Mucosa of descending colon (tissue), 3 donors: Measurements from ENCODE around the gene OR2V2. TPM values are rescaled to one million over a fixed set of nuclear protein-coding genes. Genes with fewer than 3 reads are reported as not detected.

Experiments
- ATAC-seq: fragments of 200-7000 bp; cut with Tn5 transposase; one replicate; pipeline ENCODE4 v1.9.1; 2020; ENCODE audit warnings: mild to moderate bottlenecking, moderate library complexity
- DNase-seq, 3 donors: peaks; one replicate each; pipeline ENCODE4 v3.0.0-alpha.2; 2020
- H3K36me3 ChIP-seq: fragments of 200-600 bp; one replicate; pipeline ENCODE4 v1.8.0; 2021; ENCODE audit warnings: low read depth, mild to moderate bottlenecking
- H3K4me1 ChIP-seq: fragments of 200-600 bp; one replicate; pipeline ENCODE4 v1.8.0; 2021; ENCODE audit warnings: low read depth, mild to moderate bottlenecking
- H3K4me3 ChIP-seq: fragments of 200-600 bp; one replicate; pipeline ENCODE4 v1.8.0; 2021; ENCODE audit warnings: mild to moderate bottlenecking
- H3K9me3 ChIP-seq: fragments of 200-600 bp; one replicate; pipeline ENCODE4 v1.8.0; 2021; ENCODE audit warnings: mild to moderate bottlenecking
- intact Hi-C, 2 donors: fragments of 100-400 bp; cut with DNase I in 1 of 2; cut with micrococcal nuclease in 1 of 2; formaldehyde crosslinking; loops; one replicate each; pipeline versions ENCODE4 v1.11.0 to v1.11.1; 2022; cut with DNase I, micrococcal nuclease
- total RNA-seq, 3 donors: library from RNA; stranded (reverse); fragmentation: NEBNext Ultra II Directional in 2 of 3; extraction: Animal tissue kit (Norgen Biotek cat#: 25700) in 2 of 3; gene quantifications; one replicate each; pipeline versions ENCODE4 v1.2.1 to v1.2.4, GENCODE V29; 2021 to 2023
- TF ChIP-seq, protein P1 (sequence below): fragments of 200-600 bp; IDR thresholded peaks from one replicate; pipeline ENCODE4 v1.8.0; 2022; ENCODE audit warnings: antibody characterized with exemption, mild to moderate bottlenecking
- donor health status: DM: no; HTN: no; CAD: no; lungs with moderate emphysema.
- donor health status: DM: no; HTN: no; CAD: no.
- donor health status: DM: no; HTN: yes; CAD: no.

The OR2V2 gene
- total RNA-seq, 3 donors from 2014 or later, result not detected

DNA sequence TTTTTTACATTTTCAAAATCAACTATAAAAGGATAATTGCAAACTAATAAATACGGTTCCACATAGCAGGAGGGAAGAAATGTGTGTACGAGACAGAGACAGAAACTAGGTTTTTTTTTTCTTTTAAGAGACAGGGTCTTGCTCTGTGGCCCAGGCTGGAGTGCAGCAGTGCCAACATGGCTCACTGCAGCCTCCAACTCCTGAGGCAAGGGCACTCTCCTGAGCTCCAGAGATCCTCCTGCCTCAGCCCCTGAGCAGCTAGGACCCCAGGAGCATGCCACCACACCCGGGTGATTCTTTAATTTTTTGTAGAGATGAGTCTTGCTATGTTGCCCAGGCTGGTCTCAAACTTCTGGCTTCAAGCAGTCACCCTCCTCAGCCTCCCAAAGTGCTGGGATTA lies 14.3 kb upstream of the OR2V2 start:
- intact Hi-C loops, result no loop called here
- TF ChIP-seq, protein P1, sequence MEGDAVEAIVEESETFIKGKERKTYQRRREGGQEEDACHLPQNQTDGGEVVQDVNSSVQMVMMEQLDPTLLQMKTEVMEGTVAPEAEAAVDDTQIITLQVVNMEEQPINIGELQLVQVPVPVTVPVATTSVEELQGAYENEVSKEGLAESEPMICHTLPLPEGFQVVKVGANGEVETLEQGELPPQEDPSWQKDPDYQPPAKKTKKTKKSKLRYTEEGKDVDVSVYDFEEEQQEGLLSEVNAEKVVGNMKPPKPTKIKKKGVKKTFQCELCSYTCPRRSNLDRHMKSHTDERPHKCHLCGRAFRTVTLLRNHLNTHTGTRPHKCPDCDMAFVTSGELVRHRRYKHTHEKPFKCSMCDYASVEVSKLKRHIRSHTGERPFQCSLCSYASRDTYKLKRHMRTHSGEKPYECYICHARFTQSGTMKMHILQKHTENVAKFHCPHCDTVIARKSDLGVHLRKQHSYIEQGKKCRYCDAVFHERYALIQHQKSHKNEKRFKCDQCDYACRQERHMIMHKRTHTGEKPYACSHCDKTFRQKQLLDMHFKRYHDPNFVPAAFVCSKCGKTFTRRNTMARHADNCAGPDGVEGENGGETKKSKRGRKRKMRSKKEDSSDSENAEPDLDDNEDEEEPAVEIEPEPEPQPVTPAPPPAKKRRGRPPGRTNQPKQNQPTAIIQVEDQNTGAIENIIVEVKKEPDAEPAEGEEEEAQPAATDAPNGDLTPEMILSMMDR, result no peak
- H3K4me3 ChIP-seq, result no peak overlapping the region
- ATAC-seq, result no peak
- no peaks in the 10 kb centered on the region for H3K4me1 ChIP-seq
- no peaks in the 10 kb centered on the region for H3K36me3 ChIP-seq
- DNase-seq, result no peak
- H3K9me3 ChIP-seq, result no peaks in the 10 kb centered on the region

DNA sequence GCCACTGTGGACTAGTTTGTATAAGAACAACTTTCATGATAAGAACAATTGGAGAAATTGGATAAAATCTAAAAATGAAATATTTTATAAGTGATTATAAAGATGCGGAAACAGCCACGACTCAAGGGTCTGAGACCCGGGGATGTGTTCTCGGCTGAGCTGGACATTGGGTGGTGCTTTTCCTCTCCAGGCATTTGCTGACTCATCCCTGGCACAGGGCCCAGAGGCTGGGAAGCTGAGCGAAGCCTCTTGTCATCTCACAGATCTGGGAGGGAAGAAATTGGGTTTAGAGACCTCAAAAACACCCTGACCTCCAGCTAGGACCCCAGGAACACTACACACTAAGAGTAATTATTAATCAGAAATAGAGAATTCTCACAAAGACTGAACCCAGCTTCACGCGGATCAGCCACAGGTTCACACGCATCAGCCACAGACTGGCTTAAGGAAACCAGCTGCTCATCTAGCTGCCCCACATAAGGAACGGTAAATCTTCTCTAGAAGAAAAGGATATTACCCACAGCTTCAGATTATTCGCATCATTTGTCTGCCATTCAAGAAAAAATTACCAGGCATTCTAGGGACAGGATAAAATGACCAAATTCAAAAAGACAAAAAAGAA lies 13.7 kb upstream of the OR2V2 start:
- ATAC-seq, result no peak
- TF ChIP-seq, protein P1, result no peak
- Histone ChIP-seq H3K4me3 (no peak overlapping the region), H3K9me3 (no peaks in the 10 kb centered on the region), H3K4me1 (no peaks in the 10 kb centered on the region), H3K36me3 (no peaks in the 10 kb centered on the region)
- intact Hi-C loops, result no loop called here
- peak in 2 of 3 donors; percentile 39 to 42 for DNase-seq

DNA sequence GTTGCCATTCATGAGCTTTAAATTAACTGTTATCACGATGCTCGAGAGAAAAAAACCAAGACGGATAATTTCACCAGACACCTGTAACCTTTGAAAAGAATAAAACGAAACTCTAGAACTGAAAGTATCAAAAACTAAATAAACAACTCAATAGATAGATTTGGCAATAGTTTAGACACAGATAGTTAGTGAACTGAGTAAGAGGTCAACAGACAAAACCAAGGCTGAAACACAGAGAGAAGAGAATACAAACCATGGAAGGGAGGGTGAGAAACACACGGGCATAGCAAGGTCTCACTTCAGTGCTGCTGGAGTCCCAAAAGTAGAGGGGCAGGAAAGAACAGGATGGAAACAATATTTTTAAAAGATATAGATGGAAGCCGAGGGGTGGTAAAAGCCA lies 13.1 kb upstream of the OR2V2 start:
- DNase-seq (no peak), ATAC-seq (no peak)
- TF ChIP-seq, protein P1, result no peak
- Histone ChIP-seq H3K4me3 (no peak overlapping the region), H3K36me3 (no peaks in the 10 kb centered on the region), H3K9me3 (no peaks in the 10 kb centered on the region), H3K4me1 (no peaks in the 10 kb centered on the region)
- intact Hi-C loops, result no loop called here

DNA sequence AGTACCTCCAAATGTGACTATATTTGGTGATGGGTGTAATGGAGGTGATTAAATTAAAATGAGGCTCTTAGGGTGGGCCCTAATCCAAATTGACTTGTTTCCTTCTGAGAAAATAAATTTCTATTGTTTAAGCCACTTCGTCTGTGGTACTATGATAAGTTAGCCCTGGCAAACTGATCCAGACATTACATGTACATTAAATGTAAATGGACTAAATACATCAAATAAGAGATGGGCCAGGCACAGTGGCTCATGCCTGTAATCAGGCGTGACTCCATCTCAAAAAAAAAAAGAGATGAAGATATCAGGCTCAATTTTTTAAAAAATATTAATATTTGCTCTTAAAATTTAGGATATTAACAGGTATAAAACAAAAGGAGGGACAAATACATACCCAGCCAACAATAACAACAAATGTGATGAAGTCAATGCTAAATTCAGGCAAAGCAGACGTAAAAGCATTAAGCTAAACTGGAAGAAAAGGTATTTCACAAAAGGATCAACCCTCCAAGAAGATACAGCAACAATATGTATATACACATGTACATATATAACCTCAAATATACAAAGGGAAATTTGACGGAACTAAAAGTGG lies 10.9 kb upstream of the OR2V2 start:
- H3K9me3 ChIP-seq, result no peaks in the 10 kb centered on the region
- no peak overlapping the region for H3K4me3 ChIP-seq
- TF ChIP-seq, protein P1, result no peak
- no peak for ATAC-seq
- H3K36me3 ChIP-seq, result no peaks in the 10 kb centered on the region
- no peaks in the 10 kb centered on the region for H3K4me1 ChIP-seq
- intact Hi-C loops, result no loop called here
- no peak for DNase-seq

DNA sequence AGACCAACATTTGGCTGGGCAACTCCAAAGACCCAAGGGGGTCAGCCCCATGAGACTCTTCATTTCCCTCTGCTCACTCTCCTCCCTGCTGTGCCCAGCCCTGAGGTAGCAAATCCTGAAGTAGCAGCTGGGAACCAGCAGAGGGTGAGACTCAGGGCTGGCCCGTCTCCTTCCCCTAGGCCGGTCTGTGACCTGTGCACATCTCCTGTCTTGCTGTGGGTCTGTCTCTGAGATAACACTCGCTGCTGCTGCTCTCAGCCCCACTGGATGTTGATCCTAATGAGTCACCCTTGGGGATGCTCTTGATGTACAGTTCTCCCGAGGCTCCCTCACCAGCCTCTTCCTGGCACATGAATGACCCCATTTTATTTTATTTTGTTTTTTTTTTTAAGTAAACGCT lies 9.1 kb upstream of the OR2V2 start:
- intact Hi-C loops, result no loop called here
- DNase-seq (no peak), ATAC-seq (no peak)
- TF ChIP-seq, protein P1, result no peak
- Histone ChIP-seq H3K4me3 (no peak overlapping the region), H3K4me1 (no peaks in the 10 kb centered on the region), H3K9me3 (no peaks in the 10 kb centered on the region), H3K36me3 (no peaks in the 10 kb centered on the region)
